Fibroblast of lung (primary cell): ENCODE data around the gene COX17. TPM values are rescaled to one million over a fixed set of nuclear protein-coding genes. Genes with fewer than 3 reads are reported as not detected.

Source experiments
- DNase-seq, 2 donors: peaks; one replicate each; pipeline versions ENCODE4 v3.0.0 to v3.0.0-alpha.2; 2010; ENCODE audit warnings: low read depth in 2 of 2
- H2AFZ ChIP-seq: 2 replicates; pipeline ENCODE4 v1.5.1; 2012; ENCODE audit warnings: low read length, control low read depth, inconsistent platforms
- H3K27ac ChIP-seq: 2 replicates; pipeline ENCODE4 v1.5.1; 2011; ENCODE audit warnings: low read length, control low read depth; ENCODE audit not compliant: insufficient read depth
- H3K27me3 ChIP-seq: 2 replicates; pipeline ENCODE4 v1.5.1; 2011; ENCODE audit warnings: mild to moderate bottlenecking, low read length; ENCODE audit not compliant: control insufficient read depth, insufficient read depth
- H3K36me3 ChIP-seq: 2 replicates; pipeline ENCODE4 v1.5.1; 2011; ENCODE audit warnings: low read length; ENCODE audit not compliant: control insufficient read depth, insufficient read depth
- H3K4me1 ChIP-seq: 2 replicates; pipeline ENCODE4 v1.5.1; 2011; ENCODE audit warnings: low read length; ENCODE audit not compliant: control insufficient read depth, insufficient read depth; ENCODE audit errors: extremely low read depth
- H3K4me2 ChIP-seq: 2 replicates; pipeline ENCODE4 v1.5.1; 2011; ENCODE audit warnings: low read length, control low read depth; ENCODE audit not compliant: insufficient read depth; ENCODE audit errors: extremely low read depth
- H3K4me3 ChIP-seq, 4 experiments: fragments of 200-600 bp in 1 of 4; sonication (generic) in 1 of 4; replicated peaks in 1 of 4; 2 replicates each; pipeline ENCODE4 v1.5.1; 2011 to 2016; ENCODE audit warnings: low read length in 4 of 4, low read depth in 3 of 4, mild to moderate bottlenecking in 3 of 4, control low read depth in 2 of 4, inconsistent platforms in 1 of 4, mixed read lengths in 1 of 4; ENCODE audit not compliant: insufficient read depth in 1 of 4; ENCODE audit errors: control extremely low read depth in 1 of 4
- H3K79me2 ChIP-seq: 2 replicates; pipeline ENCODE4 v1.5.1; 2012; ENCODE audit warnings: mild to moderate bottlenecking, low read length, inconsistent platforms; ENCODE audit not compliant: control insufficient read depth, insufficient read depth
- H3K9ac ChIP-seq: 2 replicates; pipeline ENCODE4 v1.5.1; 2011; ENCODE audit warnings: mild to moderate bottlenecking, low read length, control low read depth; ENCODE audit not compliant: insufficient read depth
- H3K9me3 ChIP-seq: 2 replicates; pipeline ENCODE4 v1.5.1; 2012; ENCODE audit warnings: low read depth, low read length; ENCODE audit not compliant: control insufficient read depth, insufficient read depth
- H4K20me1 ChIP-seq: 2 replicates; pipeline ENCODE4 v1.5.1; 2011; ENCODE audit warnings: low read length; ENCODE audit not compliant: control insufficient read depth, insufficient read depth; ENCODE audit errors: extremely low read depth
- EZH2 ChIP-seq: IDR thresholded peaks from 2 replicates; pipeline ENCODE4 v1.5.1; 2012; ENCODE audit warnings: low read length, control low read depth, mild to moderate bottlenecking; ENCODE audit errors: missing control alignments
- polyA plus RNA-seq, 2 donors: library from polyadenylated mRNA; depleted of rRNA in 1 of 2; stranded (reverse) in 1 of 2; unstranded in 1 of 2; fragments of >200 nt; gene quantifications; 2 replicates each; pipeline ENCODE4 v1.2.1, GENCODE V29; 2011 to 2012; ENCODE audit warnings: missing spikeins in 1 of 2
- total RNA-seq: library from RNA; depleted of rRNA; stranded (reverse); fragments of >200 nt; gene quantifications from 2 replicates; pipeline ENCODE4 v1.2.1, GENCODE V29; 2014
- TF ChIP-seq, protein P1 (sequence below), 2 donors: IDR thresholded peaks in 1 of 2; conservative IDR thresholded peaks in 1 of 2; 1 replicate in 1 of 2; 2 replicates in 1 of 2; pipeline ENCODE4 v1.5.1; 2011 to 2012; ENCODE audit warnings: low read length in 2 of 2, control low read depth in 1 of 2, inconsistent platforms in 1 of 2, low read depth in 1 of 2, mild to moderate bottlenecking in 1 of 2

COX17 gene
- total and polyA plus RNA-seq, 2 donors (not counting 1 experiment from before 2014, with no cell fraction given) = 19.6 to 21.0 TPM

DNA sequence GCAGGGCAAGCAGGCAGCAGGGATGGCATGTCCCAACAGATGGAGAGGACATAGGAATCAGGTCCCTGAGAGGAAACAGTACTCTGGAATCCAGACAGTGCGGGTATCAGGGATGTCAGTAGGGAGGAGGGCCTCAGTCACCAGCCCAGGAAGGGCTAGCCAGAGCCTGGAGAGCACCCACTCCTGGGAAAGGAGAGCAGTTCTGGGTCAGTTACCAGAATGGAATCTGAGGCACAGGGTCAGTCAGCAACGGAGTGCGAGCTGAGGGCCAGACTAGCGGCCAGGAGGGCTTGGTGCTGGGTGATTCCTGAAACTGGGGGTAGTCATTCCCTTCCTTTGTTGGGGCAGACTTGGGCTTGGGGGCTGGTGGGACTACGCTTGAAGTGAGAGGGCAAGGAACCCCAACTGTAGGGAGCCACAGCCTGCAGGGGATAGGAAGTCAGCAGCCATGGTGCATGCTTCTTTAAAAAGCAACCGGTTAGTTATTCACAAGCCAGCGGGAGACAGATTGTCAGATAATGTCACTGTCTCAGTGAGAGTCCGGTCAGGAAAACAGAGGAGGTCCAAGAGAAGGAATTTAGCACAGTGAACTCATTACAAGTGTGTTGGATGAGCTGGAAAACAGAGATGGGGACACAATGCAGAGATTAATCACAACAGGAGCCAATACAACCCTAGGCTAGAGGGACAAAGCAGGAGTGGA lies 51.6 kb downstream of the COX17 start:
- no peak for TF ChIP-seq EZH2
- TF ChIP-seq, protein P1, sequence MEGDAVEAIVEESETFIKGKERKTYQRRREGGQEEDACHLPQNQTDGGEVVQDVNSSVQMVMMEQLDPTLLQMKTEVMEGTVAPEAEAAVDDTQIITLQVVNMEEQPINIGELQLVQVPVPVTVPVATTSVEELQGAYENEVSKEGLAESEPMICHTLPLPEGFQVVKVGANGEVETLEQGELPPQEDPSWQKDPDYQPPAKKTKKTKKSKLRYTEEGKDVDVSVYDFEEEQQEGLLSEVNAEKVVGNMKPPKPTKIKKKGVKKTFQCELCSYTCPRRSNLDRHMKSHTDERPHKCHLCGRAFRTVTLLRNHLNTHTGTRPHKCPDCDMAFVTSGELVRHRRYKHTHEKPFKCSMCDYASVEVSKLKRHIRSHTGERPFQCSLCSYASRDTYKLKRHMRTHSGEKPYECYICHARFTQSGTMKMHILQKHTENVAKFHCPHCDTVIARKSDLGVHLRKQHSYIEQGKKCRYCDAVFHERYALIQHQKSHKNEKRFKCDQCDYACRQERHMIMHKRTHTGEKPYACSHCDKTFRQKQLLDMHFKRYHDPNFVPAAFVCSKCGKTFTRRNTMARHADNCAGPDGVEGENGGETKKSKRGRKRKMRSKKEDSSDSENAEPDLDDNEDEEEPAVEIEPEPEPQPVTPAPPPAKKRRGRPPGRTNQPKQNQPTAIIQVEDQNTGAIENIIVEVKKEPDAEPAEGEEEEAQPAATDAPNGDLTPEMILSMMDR (conservative IDR thresholded peaks at IDR 0.05 in 1 of 2, IDR thresholded peaks at IDR 0.05 in 1 of 2; ENCODE audit: low read depth in 1 of 2, low read length in 2 of 2) = no peak
- no peak for DNase-seq

GRCh38 chr3:119624002-119624720 lies 53.0 kb downstream of the COX17 start:
- no peaks in the 10 kb centered on the region for H3K79me2 ChIP-seq
- no peaks in the 10 kb centered on the region for H3K9me3 ChIP-seq
- no peak overlapping the region for H2AFZ ChIP-seq
- no peak for TF ChIP-seq EZH2
- TF ChIP-seq, protein P1 (conservative IDR thresholded peaks at IDR 0.05 in 1 of 2, IDR thresholded peaks at IDR 0.05 in 1 of 2; ENCODE audit: low read depth in 1 of 2, low read length in 2 of 2) = no peak
- H3K4me1 ChIP-seq = no peaks in the 10 kb centered on the region
- H3K27ac ChIP-seq = no peak overlapping the region
- H3K4me3 ChIP-seq = no peak overlapping the region
- H3K36me3 ChIP-seq = no peaks in the 10 kb centered on the region
- DNase-seq = no peak
- H3K9ac ChIP-seq = no peak overlapping the region
- H4K20me1 ChIP-seq = no peaks in the 10 kb centered on the region
- peaks cover 4% of the 10 kb centered on the region for H3K27me3 ChIP-seq
- H3K4me2 ChIP-seq = no peak overlapping the region

More for the DNA sequence above, 51.6 kb downstream of the COX17 start:
- Histone ChIP-seq H3K27ac (no peak overlapping the region), H3K79me2 (no peaks in the 10 kb centered on the region), H3K27me3 (peaks cover 4% of the 10 kb centered on the region), H3K36me3 (no peaks in the 10 kb centered on the region), H4K20me1 (no peaks in the 10 kb centered on the region), H3K4me2 (no peak overlapping the region), H3K4me3 (no peak overlapping the region), H3K4me1 (peaks cover under 1% of the 10 kb centered on the region), H2AFZ (no peak overlapping the region), H3K9me3 (no peaks in the 10 kb centered on the region), H3K9ac (no peak overlapping the region)

- H3K4me3 ChIP-seq = no peak overlapping the region
- H4K20me1 ChIP-seq = no peaks in the 10 kb centered on the region
- peaks cover 4% of the 10 kb centered on the region for H3K27me3 ChIP-seq
- H3K36me3 ChIP-seq = no peaks in the 10 kb centered on the region
- H3K79me2 ChIP-seq = no peaks in the 10 kb centered on the region
- no peak overlapping the region for H3K9ac ChIP-seq
- no peaks in the 10 kb centered on the region for H3K4me1 ChIP-seq
- H2AFZ ChIP-seq = no peak overlapping the region
- H3K9me3 ChIP-seq = no peaks in the 10 kb centered on the region
- H3K4me2 ChIP-seq = no peak overlapping the region
- no peak overlapping the region for H3K27ac ChIP-seq
- TF ChIP-seq, protein P1 (conservative IDR thresholded peaks at IDR 0.05 in 1 of 2, IDR thresholded peaks at IDR 0.05 in 1 of 2; ENCODE audit: low read depth in 1 of 2, low read length in 2 of 2) = no peak
- no peak for TF ChIP-seq EZH2
- no peak for DNase-seq
Measured at GRCh38 chr3:119620899-119621298, 56.3 kb downstream of the COX17 start.

Other genes with a start within 250 kb of the COX17 start
- gene TMEM39A, start 213.8 kb downstream of the COX17 start, total RNA-seq = 56.8 and 59.0 TPM in 2 replicates
- 32.8 and 48.0 TPM in 2 replicates for gene TMEM39A, start 213.8 kb downstream of the COX17 start, polyA plus RNA-seq
- gene POGLUT1, start 208.4 kb downstream of the COX17 start, total RNA-seq = 15.4 and 18.2 TPM in 2 replicates
- gene POGLUT1, start 208.4 kb downstream of the COX17 start, polyA plus RNA-seq = 12.1 and 15.2 TPM in 2 replicates
- gene TIMMDC1, start 178.9 kb downstream of the COX17 start, total RNA-seq = 52.6 and 59.5 TPM in 2 replicates
- 60.1 and 60.2 TPM in 2 replicates for gene TIMMDC1, start 178.9 kb downstream of the COX17 start, polyA plus RNA-seq
- under 0.01 TPM in 2 replicates for gene CD80, start 117.8 kb downstream of the COX17 start, total RNA-seq
- gene CD80, start 117.8 kb downstream of the COX17 start, polyA plus RNA-seq = 0.06 TPM in 1 of 2 replicates, not detected in the other
- 3.1 and 7.4 TPM in 2 replicates for gene ADPRH, start 97.9 kb downstream of the COX17 start, total RNA-seq
- 1.1 and 3.0 TPM in 2 replicates for gene ADPRH, start 97.9 kb downstream of the COX17 start, polyA plus RNA-seq
- under 0.01 and 0.26 TPM in 2 replicates for gene PLA1A, start 79.5 kb downstream of the COX17 start, total RNA-seq
- gene PLA1A, start 79.5 kb downstream of the COX17 start, polyA plus RNA-seq = not detected in 2 replicates
- gene POPDC2, start 16.8 kb downstream of the COX17 start, total RNA-seq = 0.17 and 0.26 TPM in 2 replicates
- 0.26 and 0.34 TPM in 2 replicates for gene POPDC2, start 16.8 kb downstream of the COX17 start, polyA plus RNA-seq
- 0.17 and 0.77 TPM in 2 replicates for gene CFAP91, start 25.6 kb upstream of the COX17 start, total RNA-seq
- 0.02 and 0.10 TPM in 2 replicates for gene CFAP91, start 25.6 kb upstream of the COX17 start, polyA plus RNA-seq
- gene NR1I2, start 104.7 kb upstream of the COX17 start, total RNA-seq = under 0.01 TPM in 1 of 2 replicates, not detected in the other
- 0.03 TPM in 1 of 2 replicates, not detected in the other for gene NR1I2, start 104.7 kb upstream of the COX17 start, polyA plus RNA-seq